Measurements from ENCODE around the gene TRAF3IP1. TPM values are rescaled to one million over a fixed set of nuclear protein-coding genes. Genes with fewer than 3 reads are reported as not detected.

The TRAF3IP1 gene
- polyA plus RNA-seq, 1 donor from 2014 or later: 12.5 TPM

GRCh38 chr2:238305092-238305862 lies 15.0 kb upstream of the TRAF3IP1 start:
- Histone ChIP-seq H3K9me2 (ENCODE audit: insufficient read depth, low read length) (no peaks in the 10 kb centered on the region), H3K4me2 (ENCODE audit: low read length) (no peak overlapping the region), H3K36me3 (ENCODE audit: insufficient read depth, low read length) (no peaks in the 10 kb centered on the region), H4K20me1 (ENCODE audit: insufficient read depth) (no peaks in the 10 kb centered on the region), H3K9me3 (ENCODE audit: low read length) (no peaks in the 10 kb centered on the region), H3K4me3 (ENCODE audit: low read length) (no peak overlapping the region), H3K27me3 (ENCODE audit: insufficient read depth, low read depth, low read length) (no peaks in the 10 kb centered on the region), H2AFZ (ENCODE audit: low read depth, low read length) (no peak overlapping the region), H3K27ac (ENCODE audit: low read length) (no peak overlapping the region), H3K9ac (ENCODE audit: low read length) (no peak overlapping the region), H3F3A (ENCODE audit: insufficient read depth, low read length, poor library complexity, severe bottlenecking) (no peaks in the 10 kb centered on the region), H3K79me2 (replicated peaks; ENCODE audit: insufficient read depth, low read length) (no peaks in the 10 kb centered on the region)
- no peak for TF ChIP-seq REST (IDR thresholded peaks at IDR 0.05; ENCODE audit: borderline replicate concordance)
- no peak for TF ChIP-seq EP300 (conservative IDR thresholded peaks at IDR 0.05; ENCODE audit: poor library complexity, severe bottlenecking)
- TF ChIP-seq POLR2AphosphoS5 (IDR thresholded peaks at IDR 0.05): no peak
- no peak for TF ChIP-seq RAD21 (conservative IDR thresholded peaks at IDR 0.05)
- TF ChIP-seq SMC3 (conservative IDR thresholded peaks at IDR 0.05; ENCODE audit: poor library complexity): no peak

GRCh38 chr2:238305965-238306671 lies 14.2 kb upstream of the TRAF3IP1 start:
- no peak overlapping the region for H3K27ac ChIP-seq (ENCODE audit: low read length)
- no peaks in the 10 kb centered on the region for H3K36me3 ChIP-seq (ENCODE audit: insufficient read depth, low read length)
- no peaks in the 10 kb centered on the region for H4K20me1 ChIP-seq (ENCODE audit: insufficient read depth)
- H3K9ac ChIP-seq (ENCODE audit: low read length): no peak overlapping the region
- no peak overlapping the region for H3K4me3 ChIP-seq (ENCODE audit: low read length)
- H2AFZ ChIP-seq (ENCODE audit: low read depth, low read length): no peak overlapping the region
- no peaks in the 10 kb centered on the region for H3K27me3 ChIP-seq (ENCODE audit: insufficient read depth, low read depth, low read length)
- no peaks in the 10 kb centered on the region for H3K9me2 ChIP-seq (ENCODE audit: insufficient read depth, low read length)
- no peak overlapping the region for H3K4me2 ChIP-seq (ENCODE audit: low read length)
- no peak for TF ChIP-seq EP300 (conservative IDR thresholded peaks at IDR 0.05; ENCODE audit: poor library complexity, severe bottlenecking)
- TF ChIP-seq RAD21 (conservative IDR thresholded peaks at IDR 0.05): no peak
- TF ChIP-seq TAF1 (IDR thresholded peaks at IDR 0.05; ENCODE audit: low read depth): no peak
- no peak for TF ChIP-seq MXI1 (conservative IDR thresholded peaks at IDR 0.05; ENCODE audit: poor library complexity, severe bottlenecking)
- TF ChIP-seq EZH2 (IDR thresholded peaks at IDR 0.05; ENCODE audit: borderline replicate concordance, insufficient read depth, low read length, poor library complexity, severe bottlenecking): no peak
- no peak for TF ChIP-seq POLR2AphosphoS5 (IDR thresholded peaks at IDR 0.05)
- no peaks in the 10 kb centered on the region for H3K9me3 ChIP-seq (ENCODE audit: low read length)
- H3K79me2 ChIP-seq (replicated peaks; ENCODE audit: insufficient read depth, low read length): no peaks in the 10 kb centered on the region
- no peaks in the 10 kb centered on the region for H3F3A ChIP-seq (ENCODE audit: insufficient read depth, low read length, poor library complexity, severe bottlenecking)

- no peaks in the 10 kb centered on the region for H3K79me2 ChIP-seq (replicated peaks; ENCODE audit: insufficient read depth, low read length)
- H3K27ac ChIP-seq (ENCODE audit: low read length): no peak overlapping the region
- H3K9ac ChIP-seq (ENCODE audit: low read length): no peak overlapping the region
- H3K36me3 ChIP-seq (ENCODE audit: insufficient read depth, low read length): no peaks in the 10 kb centered on the region
- TF ChIP-seq REST (IDR thresholded peaks at IDR 0.05; ENCODE audit: borderline replicate concordance) (no peak), RAD21 (conservative IDR thresholded peaks at IDR 0.05) (no peak), SMC3 (conservative IDR thresholded peaks at IDR 0.05; ENCODE audit: poor library complexity) (no peak), POLR2AphosphoS5 (IDR thresholded peaks at IDR 0.05) (no peak), TAF1 (IDR thresholded peaks at IDR 0.05; ENCODE audit: low read depth) (no peak), EZH2 (IDR thresholded peaks at IDR 0.05; ENCODE audit: borderline replicate concordance, insufficient read depth, low read length, poor library complexity, severe bottlenecking) (no peak), CTCF (IDR thresholded peaks at IDR 0.05; ENCODE audit: poor library complexity, severe bottlenecking) (no peak), MXI1 (conservative IDR thresholded peaks at IDR 0.05; ENCODE audit: poor library complexity, severe bottlenecking) (no peak), EP300 (conservative IDR thresholded peaks at IDR 0.05; ENCODE audit: poor library complexity, severe bottlenecking) (no peak)
- H2AFZ ChIP-seq (ENCODE audit: low read depth, low read length): no peak overlapping the region
- H3K4me3 ChIP-seq (ENCODE audit: low read length): no peak overlapping the region
- no peak overlapping the region for H3K4me2 ChIP-seq (ENCODE audit: low read length)
- no peaks in the 10 kb centered on the region for H3F3A ChIP-seq (ENCODE audit: insufficient read depth, low read length, poor library complexity, severe bottlenecking)
- H3K9me2 ChIP-seq (ENCODE audit: insufficient read depth, low read length): no peaks in the 10 kb centered on the region
- no peaks in the 10 kb centered on the region for H4K20me1 ChIP-seq (ENCODE audit: insufficient read depth)
- no peaks in the 10 kb centered on the region for H3K27me3 ChIP-seq (ENCODE audit: insufficient read depth, low read depth, low read length)
- no peaks in the 10 kb centered on the region for H3K9me3 ChIP-seq (ENCODE audit: low read length)
These were observed 13.7 kb upstream of the TRAF3IP1 start for GRCh38 chr2:238306672-238306998.

Data from neural cell (in vitro differentiated cells).